Measurements from ENCODE around the gene LZTR1.

Gene LZTR1

GRCh38 chr22:20957102-20957682 lies 24.9 kb upstream of the LZTR1 start:
- Mint-ChIP-seq H3K27me3 (peaks cover 17% of the 10 kb centered on the region), H3K36me3 (ENCODE audit: low read depth) (peaks cover 15% of the 10 kb centered on the region), H3K4me3 (peak overlapping the region; percentile 58), H3K9me3 (no peaks in the 10 kb centered on the region), H3K4me1 (ENCODE audit: low read depth) (peaks cover 19% of the 10 kb centered on the region), H3K27ac (no peak overlapping the region)

DNA sequence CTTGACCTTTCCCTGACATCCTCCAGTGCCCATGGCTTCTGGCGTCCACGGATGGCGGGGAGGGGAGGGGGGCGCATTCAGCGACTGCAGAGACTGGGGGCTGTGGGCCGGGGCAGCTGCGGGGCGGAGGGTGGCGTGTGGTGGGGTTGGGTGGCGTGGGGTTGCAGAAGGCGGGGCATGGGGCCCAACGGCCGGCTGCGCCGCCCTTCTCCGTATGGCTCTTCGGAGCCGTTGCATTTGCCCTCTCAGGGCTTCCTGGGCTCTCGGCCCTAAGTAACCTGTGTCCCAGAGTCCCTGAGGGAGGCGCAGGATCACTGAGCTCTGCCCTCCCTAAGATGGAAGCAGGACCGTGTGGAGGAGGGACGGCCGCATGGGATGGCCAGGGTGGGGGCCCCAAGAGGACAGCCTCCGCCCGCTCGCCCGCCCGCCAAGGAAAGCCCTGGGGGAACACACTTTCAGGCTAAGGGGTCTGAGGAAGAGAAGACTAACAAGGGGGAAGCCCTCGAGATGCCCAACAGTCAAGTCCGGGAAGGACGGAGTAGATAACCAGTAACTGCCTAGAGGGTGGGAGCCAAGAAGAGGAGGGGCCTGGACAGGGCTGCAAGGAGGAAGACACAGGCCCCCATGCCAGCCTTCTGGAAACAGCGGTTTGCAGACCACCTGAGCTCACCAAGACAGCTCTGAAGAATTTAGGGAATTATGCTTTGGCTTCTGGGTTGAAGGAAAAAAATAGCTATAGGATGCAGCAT lies 24.2 kb upstream of the LZTR1 start:
- H3K27me3 Mint-ChIP-seq: peaks cover 17% of the 10 kb centered on the region
- peaks cover 19% of the 10 kb centered on the region for H3K4me1 Mint-ChIP-seq (ENCODE audit: low read depth)
- no peak overlapping the region for H3K27ac Mint-ChIP-seq
- H3K36me3 Mint-ChIP-seq (ENCODE audit: low read depth): peaks cover 10% of the 10 kb centered on the region
- H3K9me3 Mint-ChIP-seq: no peaks in the 10 kb centered on the region
- H3K4me3 Mint-ChIP-seq: peak overlapping the region; percentile 58

GRCh38 chr22:20959578-20960461 lies 22.3 kb upstream of the LZTR1 start:
- Mint-ChIP-seq H3K36me3 (ENCODE audit: low read depth) (no peaks in the 10 kb centered on the region), H3K27ac (no peak overlapping the region), H3K9me3 (no peaks in the 10 kb centered on the region), H3K27me3 (peaks cover 28% of the 10 kb centered on the region), H3K4me1 (ENCODE audit: low read depth) (peaks cover 26% of the 10 kb centered on the region), H3K4me3 (no peak overlapping the region)

GRCh38 chr22:20960609-20961008 lies 21.5 kb upstream of the LZTR1 start:
- no peak overlapping the region for H3K4me3 Mint-ChIP-seq
- peaks cover 28% of the 10 kb centered on the region for H3K27me3 Mint-ChIP-seq

DNA sequence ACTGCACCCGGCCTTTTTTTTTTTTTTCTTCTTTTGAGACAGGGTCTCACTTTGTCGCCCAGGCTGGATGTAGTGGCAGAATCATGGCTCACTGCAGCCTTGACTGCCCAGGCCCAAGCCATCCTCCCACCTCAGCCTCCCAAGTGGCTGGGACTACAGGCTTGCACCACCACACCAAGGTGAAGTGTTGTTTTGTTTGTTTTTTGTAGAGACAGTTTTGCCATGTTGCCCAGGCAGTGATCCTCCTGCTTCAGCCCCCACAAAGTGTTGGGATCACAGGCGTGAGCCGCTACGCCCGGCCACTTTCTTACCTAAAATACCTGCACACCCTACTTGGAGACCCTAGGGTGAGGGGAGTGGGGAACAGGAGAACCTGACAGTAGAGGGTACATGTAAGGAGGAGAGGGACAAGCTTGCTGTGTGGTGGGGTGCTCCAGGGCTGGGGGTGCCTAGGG lies 19.6 kb upstream of the LZTR1 start:
- no peak overlapping the region for H3K27ac Mint-ChIP-seq
- H3K27me3 Mint-ChIP-seq: peaks cover 21% of the 10 kb centered on the region
- no peak overlapping the region for H3K4me3 Mint-ChIP-seq
- H3K9me3 Mint-ChIP-seq: no peaks in the 10 kb centered on the region
- H3K4me1 Mint-ChIP-seq (ENCODE audit: low read depth): peaks cover 20% of the 10 kb centered on the region
- no peaks in the 10 kb centered on the region for H3K36me3 Mint-ChIP-seq (ENCODE audit: low read depth)

More at GRCh38 chr22:20960609-20961008, 21.5 kb upstream of the LZTR1 start:
- Mint-ChIP-seq H3K36me3 (ENCODE audit: low read depth) (no peaks in the 10 kb centered on the region), H3K4me1 (ENCODE audit: low read depth) (peaks cover 26% of the 10 kb centered on the region), H3K9me3 (no peaks in the 10 kb centered on the region), H3K27ac (no peak overlapping the region)

GRCh38 chr22:20963201-20964052 lies 18.7 kb upstream of the LZTR1 start:
- no peaks in the 10 kb centered on the region for H3K9me3 Mint-ChIP-seq
- H3K27me3 Mint-ChIP-seq: peaks cover 14% of the 10 kb centered on the region
- no peak overlapping the region for H3K27ac Mint-ChIP-seq
- H3K4me3 Mint-ChIP-seq: no peak overlapping the region
- no peaks in the 10 kb centered on the region for H3K36me3 Mint-ChIP-seq (ENCODE audit: low read depth)
- H3K4me1 Mint-ChIP-seq (ENCODE audit: low read depth): peaks cover 15% of the 10 kb centered on the region

DNA sequence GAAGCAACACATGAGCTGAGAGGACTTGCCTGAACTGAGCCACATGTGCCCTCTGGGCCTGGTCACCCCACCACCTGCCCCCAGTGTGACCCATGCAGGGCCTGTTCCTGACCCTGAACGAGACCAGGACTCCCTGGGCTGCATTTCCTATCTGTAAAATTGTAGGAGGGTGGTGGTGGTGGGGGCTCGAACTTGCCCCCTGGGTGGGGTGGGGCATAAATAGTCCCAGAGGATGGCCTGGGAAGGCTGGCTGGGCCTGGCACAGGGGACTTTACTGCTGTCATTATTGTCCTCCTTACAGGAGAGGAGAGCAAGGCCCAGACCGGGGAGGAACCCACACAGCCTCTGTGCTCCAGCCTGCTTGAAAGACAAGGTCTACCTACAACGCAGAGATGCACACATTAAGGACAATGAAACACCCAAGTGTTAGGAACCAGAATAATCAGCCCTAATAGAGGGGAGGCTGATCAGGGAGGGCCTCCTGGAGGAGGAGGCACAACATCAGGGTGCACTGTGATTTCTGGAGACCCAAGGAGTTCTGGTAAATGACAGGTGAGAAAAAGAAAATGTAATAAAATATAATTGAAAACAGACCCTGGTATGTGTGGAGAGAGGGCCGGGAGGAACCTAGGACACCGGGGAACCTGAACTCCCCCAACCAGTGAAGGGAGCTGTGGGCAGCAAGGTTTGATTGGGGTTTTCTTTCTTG lies 17.9 kb upstream of the LZTR1 start:
- H3K4me3 Mint-ChIP-seq: peak overlapping the region; percentile 66
- peaks cover 16% of the 10 kb centered on the region for H3K4me1 Mint-ChIP-seq (ENCODE audit: low read depth)
- H3K27me3 Mint-ChIP-seq: peaks cover 14% of the 10 kb centered on the region
- H3K36me3 Mint-ChIP-seq (ENCODE audit: low read depth): no peaks in the 10 kb centered on the region
- H3K9me3 Mint-ChIP-seq: no peaks in the 10 kb centered on the region
- no peak overlapping the region for H3K27ac Mint-ChIP-seq

GRCh38 chr22:20964799-20965103 lies 17.3 kb upstream of the LZTR1 start:
- Mint-ChIP-seq H3K27ac (no peak overlapping the region), H3K9me3 (no peaks in the 10 kb centered on the region), H3K4me1 (ENCODE audit: low read depth) (peaks cover 16% of the 10 kb centered on the region), H3K4me3 (peak overlapping the region; percentile 66), H3K36me3 (ENCODE audit: low read depth) (no peaks in the 10 kb centered on the region), H3K27me3 (peaks cover 14% of the 10 kb centered on the region)

GRCh38 chr22:20965104-20965887 lies 16.8 kb upstream of the LZTR1 start:
- no peaks in the 10 kb centered on the region for H3K9me3 Mint-ChIP-seq
- H3K27ac Mint-ChIP-seq: no peak overlapping the region
- peaks cover 16% of the 10 kb centered on the region for H3K4me1 Mint-ChIP-seq (ENCODE audit: low read depth)
- peaks cover 10% of the 10 kb centered on the region for H3K27me3 Mint-ChIP-seq
- H3K36me3 Mint-ChIP-seq (ENCODE audit: low read depth): no peaks in the 10 kb centered on the region
- H3K4me3 Mint-ChIP-seq: peak overlapping the region; percentile 7

DNA sequence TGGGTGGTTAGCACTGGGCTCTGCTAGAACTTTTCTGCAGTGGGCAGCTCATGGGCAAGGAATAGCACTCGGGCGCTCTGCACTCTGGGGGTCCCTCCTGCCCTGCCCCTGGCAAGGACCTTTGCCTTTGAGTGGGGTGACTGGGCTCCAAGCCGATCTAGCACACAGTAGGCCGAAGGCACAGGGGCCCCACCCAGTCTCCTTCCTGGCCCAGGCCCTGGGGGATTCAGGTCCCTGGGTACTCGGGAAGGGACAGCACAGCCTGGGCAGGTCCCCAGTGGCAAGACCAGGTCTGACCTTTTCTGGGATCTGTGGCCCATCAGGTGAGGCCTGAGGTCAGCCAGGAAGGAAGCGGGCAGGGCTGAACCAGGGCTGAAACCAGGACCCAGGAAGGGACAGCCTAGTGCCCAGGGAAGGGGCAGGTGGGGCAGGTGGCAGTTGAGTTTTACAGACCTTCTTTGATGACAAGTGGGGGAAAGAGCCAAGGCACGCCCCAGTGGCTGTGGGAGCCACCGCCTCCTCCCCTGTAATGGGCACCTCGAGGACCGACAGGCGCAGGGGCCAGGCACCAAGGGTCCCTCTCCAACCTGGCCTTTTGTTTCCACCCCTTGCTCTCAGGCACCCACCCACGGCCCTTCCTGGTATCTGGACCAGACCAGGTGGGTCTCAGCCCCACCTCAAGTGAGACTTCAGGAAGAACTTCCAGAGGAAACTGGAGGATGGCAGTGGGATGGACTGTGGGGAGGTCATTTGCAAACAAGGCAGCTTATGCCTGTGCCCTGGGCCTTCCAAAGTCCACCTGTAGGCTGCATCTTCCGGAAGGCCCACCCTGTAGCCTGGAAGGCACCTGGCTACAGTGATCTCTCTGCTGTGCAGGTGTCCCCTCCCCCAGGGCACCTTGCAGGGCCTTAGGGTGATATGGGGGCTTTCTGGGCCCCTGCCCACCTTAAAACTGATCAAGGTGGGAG lies 15.9 kb upstream of the LZTR1 start:
- H3K27ac Mint-ChIP-seq: no peak overlapping the region
- H3K9me3 Mint-ChIP-seq: no peaks in the 10 kb centered on the region
- no peaks in the 10 kb centered on the region for H3K36me3 Mint-ChIP-seq (ENCODE audit: low read depth)
- no peak overlapping the region for H3K4me3 Mint-ChIP-seq
- H3K27me3 Mint-ChIP-seq: peaks cover 10% of the 10 kb centered on the region
- peaks cover 16% of the 10 kb centered on the region for H3K4me1 Mint-ChIP-seq (ENCODE audit: low read depth)

GRCh38 chr22:20966883-20967696 lies 15.0 kb upstream of the LZTR1 start, which contains the start of gene AIFM3:
TSS of gene AIFM3 (plus strand) at chr22:20967255. CDS start at chr22:20967945, 690 bp downstream.
- H3K36me3 Mint-ChIP-seq (ENCODE audit: low read depth): no peaks in the 10 kb centered on the region
- H3K9me3 Mint-ChIP-seq: no peaks in the 10 kb centered on the region
- peaks cover 10% of the 10 kb centered on the region for H3K4me1 Mint-ChIP-seq (ENCODE audit: low read depth)
- H3K27ac Mint-ChIP-seq: no peak within 1 kb of the TSS
- peaks cover 10% of the 10 kb centered on the region for H3K27me3 Mint-ChIP-seq
- H3K4me3 Mint-ChIP-seq: no peak within 1 kb of the TSS

DNA sequence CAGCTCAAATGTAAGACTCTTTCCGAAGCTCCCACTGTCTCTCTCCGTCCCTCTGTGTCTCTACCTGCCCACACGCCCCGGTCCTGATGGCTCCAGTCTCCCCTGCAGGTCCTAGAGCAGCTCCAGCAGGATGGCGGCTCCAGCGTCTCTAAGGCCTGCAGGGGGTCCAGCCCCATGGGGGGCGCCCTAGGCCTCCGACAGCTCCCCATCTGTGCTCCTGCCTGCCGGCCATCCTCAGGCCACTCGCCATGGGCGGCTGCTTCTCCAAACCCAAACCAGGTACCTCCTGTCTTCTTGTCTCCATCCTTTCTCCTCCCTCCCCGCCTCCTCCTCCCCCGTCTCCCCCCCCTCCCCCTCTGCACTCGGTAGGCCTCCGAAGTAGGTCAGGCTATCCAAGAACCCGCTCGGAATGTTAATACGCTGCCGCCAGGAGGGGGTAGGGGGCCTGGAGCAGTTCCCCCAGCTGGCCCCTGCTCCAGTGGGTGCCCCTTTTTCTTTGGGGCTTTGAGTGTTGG lies 14.3 kb upstream of the LZTR1 start:
- peaks cover 10% of the 10 kb centered on the region for H3K27me3 Mint-ChIP-seq
- H3K36me3 Mint-ChIP-seq (ENCODE audit: low read depth): no peaks in the 10 kb centered on the region
- H3K9me3 Mint-ChIP-seq: no peaks in the 10 kb centered on the region
- H3K27ac Mint-ChIP-seq: no peak overlapping the region
- H3K4me3 Mint-ChIP-seq: no peak overlapping the region
- H3K4me1 Mint-ChIP-seq (ENCODE audit: low read depth): peaks cover 10% of the 10 kb centered on the region

All from stimulated activated naive CD8-positive, alpha-beta T cell treated with anti-CD3 and anti-CD28 coated beads, Interleukin-15, Interleukin-2, amounts not matched to agents 100 ng/mL and 50 ng/mL, for 24 hours (primary cell).